ENCODE results near the gene PIP5K1C.

DNA sequence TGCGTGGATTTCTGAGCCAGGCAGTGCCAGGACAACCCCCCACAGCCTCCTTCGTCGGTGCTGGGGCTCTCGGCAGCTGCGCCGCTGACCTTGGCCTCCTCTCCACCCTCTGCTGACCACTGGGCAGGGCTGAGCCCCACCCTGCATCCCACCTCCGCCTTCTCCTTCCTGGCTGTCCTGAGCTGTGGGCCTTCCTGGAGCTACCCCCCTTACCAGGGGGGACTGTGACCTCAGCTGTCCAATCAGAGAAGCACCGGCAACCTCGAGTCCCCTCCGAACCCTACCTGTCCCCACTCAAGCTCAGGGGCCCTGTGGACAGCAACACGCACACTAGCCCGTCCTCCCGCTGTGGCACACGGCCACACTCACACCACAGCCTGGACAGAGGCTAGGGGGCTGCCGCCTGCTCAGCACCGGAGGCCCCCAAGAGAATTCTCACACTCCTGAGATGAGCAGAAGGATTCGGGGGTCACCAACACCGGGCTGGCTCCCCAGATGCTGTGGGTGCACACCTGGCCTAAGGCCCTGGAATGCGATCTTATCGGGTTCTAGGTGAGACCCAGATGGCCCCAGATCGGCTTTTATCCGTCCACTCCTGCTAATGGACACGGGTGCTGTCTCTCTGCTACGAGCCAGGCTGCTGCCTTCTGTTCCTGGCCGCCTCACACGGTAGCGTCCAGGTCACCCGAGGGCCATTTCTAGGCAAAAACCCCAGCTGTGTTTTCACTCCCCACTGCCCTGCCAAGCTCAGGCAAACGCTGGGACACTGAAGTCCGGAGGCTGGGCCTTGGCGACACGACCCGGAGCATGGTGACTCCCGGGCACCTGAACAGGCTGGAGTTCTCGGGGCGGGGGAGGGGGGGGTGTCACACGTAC is 41.2 kb downstream of the PIP5K1C start:
- TF ChIP-seq, protein P1, sequence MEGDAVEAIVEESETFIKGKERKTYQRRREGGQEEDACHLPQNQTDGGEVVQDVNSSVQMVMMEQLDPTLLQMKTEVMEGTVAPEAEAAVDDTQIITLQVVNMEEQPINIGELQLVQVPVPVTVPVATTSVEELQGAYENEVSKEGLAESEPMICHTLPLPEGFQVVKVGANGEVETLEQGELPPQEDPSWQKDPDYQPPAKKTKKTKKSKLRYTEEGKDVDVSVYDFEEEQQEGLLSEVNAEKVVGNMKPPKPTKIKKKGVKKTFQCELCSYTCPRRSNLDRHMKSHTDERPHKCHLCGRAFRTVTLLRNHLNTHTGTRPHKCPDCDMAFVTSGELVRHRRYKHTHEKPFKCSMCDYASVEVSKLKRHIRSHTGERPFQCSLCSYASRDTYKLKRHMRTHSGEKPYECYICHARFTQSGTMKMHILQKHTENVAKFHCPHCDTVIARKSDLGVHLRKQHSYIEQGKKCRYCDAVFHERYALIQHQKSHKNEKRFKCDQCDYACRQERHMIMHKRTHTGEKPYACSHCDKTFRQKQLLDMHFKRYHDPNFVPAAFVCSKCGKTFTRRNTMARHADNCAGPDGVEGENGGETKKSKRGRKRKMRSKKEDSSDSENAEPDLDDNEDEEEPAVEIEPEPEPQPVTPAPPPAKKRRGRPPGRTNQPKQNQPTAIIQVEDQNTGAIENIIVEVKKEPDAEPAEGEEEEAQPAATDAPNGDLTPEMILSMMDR (IDR thresholded peaks at IDR 0.05), result no peak
- TF ChIP-seq POLR2A (IDR thresholded peaks at IDR 0.05), result no peak
